LNCAP (cell line): ENCODE results near the gene GABPB2.
A peak's percentile ranks its signal among the peaks of the same experiment; 100 is the strongest.

ENCODE experiments used
- TF ChIP-seq, protein P1 (sequence below): fragments of 450-650 bp; IDR thresholded peaks from 2 replicates; pipeline ENCODE4 v1.5.1; 2017; ENCODE audit warnings: mild to moderate bottlenecking

The GABPB2 gene

DNA sequence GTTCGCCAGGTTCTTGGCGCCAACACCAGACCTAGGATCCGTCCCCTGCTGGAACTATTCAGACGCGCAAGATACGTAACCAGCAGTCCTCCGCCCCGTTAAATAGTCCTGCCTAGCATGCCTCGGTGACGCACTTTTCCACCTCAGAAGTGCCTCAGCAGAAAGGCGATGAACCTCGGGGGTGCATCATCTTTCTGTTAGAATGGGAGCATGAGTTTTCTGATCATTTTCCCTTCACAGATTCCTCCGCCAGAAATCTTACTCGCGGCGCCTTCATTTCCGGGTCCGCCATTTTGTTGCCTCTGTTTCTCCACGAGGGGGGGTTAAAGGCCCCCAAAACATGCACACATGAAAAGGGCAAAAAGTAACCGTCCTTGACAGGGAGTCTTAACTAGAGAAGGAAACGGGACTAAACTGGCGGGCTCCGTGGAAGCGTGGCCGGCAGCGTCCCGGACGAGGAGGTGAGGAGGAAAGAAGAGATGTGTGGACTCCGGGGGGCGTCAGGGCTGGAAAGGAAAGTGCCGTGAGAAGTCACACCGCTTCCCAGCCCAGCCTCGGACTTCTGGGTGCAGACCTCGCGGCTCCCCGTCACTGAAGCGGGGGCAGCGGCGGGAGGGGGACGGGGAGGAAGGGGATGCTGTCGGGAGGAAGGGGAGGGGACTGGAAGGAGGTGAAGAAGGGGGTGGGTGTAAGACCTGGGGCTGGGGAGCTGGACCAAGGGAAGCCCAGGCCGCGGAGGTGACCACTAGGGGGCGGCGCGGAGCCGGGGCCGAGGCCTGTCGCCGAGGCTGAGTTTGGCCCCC is at the start of gene GABPB2:
Gene GABPB2, plus strand, starts transcription at position 288 of the 803 bp plus-strand sequence. CDS start 17,429 bp downstream, outside the sequence.
- TF ChIP-seq, protein P1, sequence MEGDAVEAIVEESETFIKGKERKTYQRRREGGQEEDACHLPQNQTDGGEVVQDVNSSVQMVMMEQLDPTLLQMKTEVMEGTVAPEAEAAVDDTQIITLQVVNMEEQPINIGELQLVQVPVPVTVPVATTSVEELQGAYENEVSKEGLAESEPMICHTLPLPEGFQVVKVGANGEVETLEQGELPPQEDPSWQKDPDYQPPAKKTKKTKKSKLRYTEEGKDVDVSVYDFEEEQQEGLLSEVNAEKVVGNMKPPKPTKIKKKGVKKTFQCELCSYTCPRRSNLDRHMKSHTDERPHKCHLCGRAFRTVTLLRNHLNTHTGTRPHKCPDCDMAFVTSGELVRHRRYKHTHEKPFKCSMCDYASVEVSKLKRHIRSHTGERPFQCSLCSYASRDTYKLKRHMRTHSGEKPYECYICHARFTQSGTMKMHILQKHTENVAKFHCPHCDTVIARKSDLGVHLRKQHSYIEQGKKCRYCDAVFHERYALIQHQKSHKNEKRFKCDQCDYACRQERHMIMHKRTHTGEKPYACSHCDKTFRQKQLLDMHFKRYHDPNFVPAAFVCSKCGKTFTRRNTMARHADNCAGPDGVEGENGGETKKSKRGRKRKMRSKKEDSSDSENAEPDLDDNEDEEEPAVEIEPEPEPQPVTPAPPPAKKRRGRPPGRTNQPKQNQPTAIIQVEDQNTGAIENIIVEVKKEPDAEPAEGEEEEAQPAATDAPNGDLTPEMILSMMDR = peak; percentile 95

DNA sequence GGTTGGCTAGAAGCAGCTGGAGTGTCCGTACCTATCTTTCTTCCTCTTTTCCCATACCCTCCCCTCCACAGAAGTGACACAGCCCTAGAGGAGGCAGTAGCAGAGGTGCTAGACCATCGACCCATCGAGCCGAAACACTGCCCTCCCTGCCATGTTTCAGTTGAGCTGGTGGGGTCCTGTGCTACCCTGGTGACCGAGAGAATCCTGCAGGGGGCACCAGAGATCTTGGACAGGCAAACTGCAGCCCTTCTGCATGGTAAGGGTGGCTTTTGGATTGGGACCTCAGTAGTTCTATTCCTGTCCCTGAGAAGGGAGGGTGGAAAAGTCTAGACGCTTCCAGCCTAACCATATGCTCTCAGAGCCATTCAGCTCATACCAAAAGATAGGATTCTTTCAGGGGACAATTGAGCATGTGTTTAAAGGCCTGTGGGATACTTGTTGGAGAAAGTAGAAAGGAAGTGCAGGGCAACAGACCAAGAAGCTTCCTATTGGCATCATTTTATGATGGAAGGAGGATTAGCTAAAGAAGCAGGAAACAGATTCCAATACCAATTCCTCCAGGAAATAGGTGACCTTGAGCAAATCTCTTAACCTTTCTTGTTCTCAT is 45.9 kb upstream of the GABPB2 start:
- TF ChIP-seq, protein P1 = peak; percentile 80

DNA sequence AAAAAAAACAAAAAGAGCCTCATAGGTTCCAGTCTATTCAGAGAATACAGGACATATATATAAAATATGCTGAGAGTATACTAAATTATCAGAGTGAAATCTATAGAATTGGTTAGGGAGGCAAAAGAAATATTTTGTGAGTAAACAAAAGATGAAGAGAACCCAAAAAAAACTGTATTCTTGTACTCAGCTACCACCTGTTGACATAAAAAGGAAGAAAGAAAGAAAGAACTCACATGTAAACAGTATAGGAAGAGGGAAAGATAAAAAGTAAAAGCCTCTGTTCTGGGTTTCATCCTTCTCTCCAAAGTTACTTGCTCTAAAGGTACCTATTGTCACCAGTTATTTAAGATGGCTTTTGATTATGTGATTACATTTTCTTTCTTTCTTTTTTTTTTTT is 44.1 kb upstream of the GABPB2 start:
- TF ChIP-seq, protein P1 = no peak

DNA sequence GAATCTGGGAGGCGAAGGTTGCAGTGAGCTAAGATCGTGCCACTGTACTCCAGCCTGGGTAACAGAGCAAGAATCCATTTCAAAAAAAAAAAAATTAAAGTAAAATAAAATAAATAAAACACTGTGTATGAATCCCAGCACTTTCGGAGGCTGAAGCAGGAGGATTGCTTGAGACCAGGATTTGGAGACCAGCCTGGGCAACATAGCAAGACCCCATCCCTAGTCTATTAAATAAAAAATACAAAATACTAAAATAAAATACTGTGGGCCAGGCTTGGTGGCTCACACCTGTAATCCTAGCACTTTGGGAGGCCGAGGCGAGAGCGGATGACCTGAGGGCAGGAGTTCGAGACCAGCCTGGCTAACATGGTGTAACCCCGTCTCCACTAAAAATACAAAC is 38.4 kb upstream of the GABPB2 start:
- TF ChIP-seq, protein P1 = no peak

DNA sequence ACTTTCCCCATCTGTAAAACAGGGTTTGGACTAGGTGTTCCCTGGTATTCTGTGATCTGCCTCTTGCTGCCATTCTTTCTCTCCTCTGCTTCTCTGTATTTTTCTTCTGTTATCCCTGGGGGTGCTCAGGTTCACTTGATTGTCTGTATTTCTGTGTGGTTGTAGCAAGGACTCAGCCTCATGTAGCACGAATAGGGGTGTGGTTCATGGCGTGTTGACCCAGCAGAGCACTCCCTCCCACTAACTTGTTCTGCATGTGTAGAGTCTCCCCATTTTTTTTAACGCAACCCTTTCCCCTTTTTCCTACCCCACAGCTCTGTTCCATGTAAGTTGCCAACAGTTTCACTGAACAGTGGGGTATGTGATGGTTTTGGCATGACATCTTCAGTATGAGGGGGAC is 35.4 kb upstream of the GABPB2 start:
- TF ChIP-seq, protein P1 = no peak

DNA sequence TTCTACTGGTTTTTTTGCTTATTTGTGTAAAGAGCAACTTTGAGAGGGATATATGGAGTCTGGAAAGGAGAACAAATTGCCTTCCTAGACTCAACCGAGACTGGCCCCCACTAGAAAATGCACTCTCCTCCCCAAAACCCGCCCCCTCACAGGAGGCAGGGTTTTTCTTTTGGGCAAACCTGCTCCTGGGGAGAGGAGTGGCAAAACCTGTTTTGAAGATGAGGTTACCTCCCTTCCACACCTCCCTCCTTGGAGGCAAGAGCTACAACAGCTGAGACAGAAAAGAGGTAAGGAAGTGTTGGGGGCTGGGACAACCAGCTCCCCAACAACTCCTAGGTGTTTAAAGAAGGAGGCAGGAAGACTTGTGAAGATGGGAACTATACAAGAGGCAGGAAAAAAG is 34.2 kb upstream of the GABPB2 start, which contains the start of gene BNIPL:
Gene BNIPL, plus strand, starts transcription at position 231 of the 400 bp plus-strand sequence. Its CDS starts 140 bp downstream, at position 371.
- TF ChIP-seq, protein P1 = no peak

DNA sequence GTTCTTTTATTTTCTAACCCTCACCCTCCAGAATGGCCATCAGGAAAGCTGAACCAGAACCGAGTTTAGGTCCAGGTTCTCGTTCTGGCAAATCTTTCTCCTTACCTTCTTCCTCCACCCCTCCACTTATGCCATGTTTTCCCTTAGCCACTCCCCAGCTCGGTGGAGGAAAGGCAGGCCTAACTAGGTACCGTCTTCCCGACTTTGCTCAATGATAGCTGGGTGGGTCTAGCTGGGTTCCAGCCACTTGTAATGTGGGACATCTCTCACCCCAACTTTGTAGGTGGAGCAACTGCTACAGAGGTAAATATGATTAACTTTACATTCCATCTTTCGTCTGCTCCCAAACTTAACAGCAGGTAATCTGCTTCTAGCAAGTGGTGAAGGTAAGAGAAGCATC is 33.5 kb upstream of the GABPB2 start:
- TF ChIP-seq, protein P1 = no peak
